HG03565 (cell line): ENCODE measurements around the gene HADHB.
"Not testable (repeated sequence)": the region's sequence is repeated elsewhere in the genome, so short reads cannot be mapped to it uniquely, and the experiment has no call there.

ENCODE experiments used
- ATAC-seq: cut with Tn5 transposase; IDR thresholded peaks from one replicate; pipeline ENCODE4 v1.9.1; 2021; ENCODE audit warnings: mild to moderate bottlenecking, moderate library complexity; ENCODE audit not compliant: unreplicated experiment

The HADHB gene

GRCh38 chr2:26243470-26244308 is 1.1 kb upstream of the HADHB start:
- no peak for ATAC-seq

GRCh38 chr2:26245231-26245732 is 543 bp downstream of the HADHB start:
- ATAC-seq: peak; percentile 15

- ATAC-seq: peak; percentile 49
Measured at GRCh38 chr2:26245810-26246209, 1.1 kb downstream of the HADHB start.

GRCh38 chr2:26246818-26247217 is 2.1 kb downstream of the HADHB start:
- ATAC-seq: no peak

GRCh38 chr2:26249625-26250024 is 4.9 kb downstream of the HADHB start:
- no peak for ATAC-seq

- no peak for ATAC-seq
Measured at GRCh38 chr2:26251893-26252292, 7.2 kb downstream of the HADHB start.

GRCh38 chr2:26255759-26256384 is 11.1 kb downstream of the HADHB start:
- ATAC-seq: no peak

GRCh38 chr2:26258836-26259235 is 14.1 kb downstream of the HADHB start:
- ATAC-seq: not testable (repeated sequence)

GRCh38 chr2:26268213-26268612 is 23.5 kb downstream of the HADHB start:
- ATAC-seq: no peak

- not testable (repeated sequence) for ATAC-seq
Measured at GRCh38 chr2:26268670-26269385, 24.1 kb downstream of the HADHB start.

GRCh38 chr2:26269571-26270158 is 24.9 kb downstream of the HADHB start:
- ATAC-seq: no peak

- no peak for ATAC-seq
Measured at GRCh38 chr2:26270373-26270772, 25.6 kb downstream of the HADHB start.

GRCh38 chr2:26273501-26273900 is 28.8 kb downstream of the HADHB start:
- ATAC-seq: no peak

GRCh38 chr2:26274058-26274613 is 29.4 kb downstream of the HADHB start:
- no peak for ATAC-seq

GRCh38 chr2:26276484-26277227 is 31.9 kb downstream of the HADHB start:
- no peak for ATAC-seq

- no peak for ATAC-seq
Measured at GRCh38 chr2:26279886-26280285, 35.1 kb downstream of the HADHB start.

- ATAC-seq: no peak
Measured at GRCh38 chr2:26281226-26281625, 36.5 kb downstream of the HADHB start.

GRCh38 chr2:26283606-26284005 is 38.9 kb downstream of the HADHB start:
- no peak for ATAC-seq

GRCh38 chr2:26284132-26284531 is 39.4 kb downstream of the HADHB start:
- ATAC-seq: no peak

GRCh38 chr2:26285931-26286330 is 41.2 kb downstream of the HADHB start:
- ATAC-seq: no peak
